ENCODE data around the gene GPX6. TPM values are rescaled to one million over a fixed set of nuclear protein-coding genes. Genes with fewer than 3 reads are reported as not detected.

Gene GPX6
- total and polyA plus RNA-seq, 2 of the 13 experiments (the other 11 are each of a cell fraction or from before 2014, with no cell fraction given) = not detected

- TF ChIP-seq ZNF318 (CRISPR knock-in tag; IDR thresholded peaks at IDR 0.05) (no peak), JDP2 (CRISPR knock-in tag; IDR thresholded peaks at IDR 0.05; ENCODE audit: borderline replicate concordance) (no peak), KLF13 (CRISPR knock-in tag; IDR thresholded peaks at IDR 0.05) (no peak), BATF2 (CRISPR knock-in tag; IDR thresholded peaks at IDR 0.05) (no peak), ZNF3 (CRISPR knock-in tag; IDR thresholded peaks at IDR 0.05) (peak; percentile 81; the same call in 1 of the 2 replicates), ZNF180 (CRISPR knock-in tag; IDR thresholded peaks at IDR 0.05; ENCODE audit: borderline replicate concordance, low read depth) (no peak), ZFP82 (CRISPR knock-in tag; IDR thresholded peaks at IDR 0.05; ENCODE audit: borderline replicate concordance) (no peak), ZNF615 (CRISPR knock-in tag; IDR thresholded peaks at IDR 0.05; ENCODE audit: borderline replicate concordance) (0 out of 2 replicates have a peak, but pooled peaks have one; percentile 69), PHF8 (CRISPR knock-in tag; IDR thresholded peaks at IDR 0.05) (peak; percentile 35; the same call in 1 of the 2 replicates), ZNF446 (CRISPR knock-in tag; IDR thresholded peaks at IDR 0.05) (no peak), NFE2L1 (CRISPR knock-in tag; IDR thresholded peaks at IDR 0.05; ENCODE audit: borderline replicate concordance) (no peak), TRAFD1 (CRISPR knock-in tag; IDR thresholded peaks at IDR 0.05; ENCODE audit: borderline replicate concordance) (no peak), ZNF329 (CRISPR knock-in tag; IDR thresholded peaks at IDR 0.05; ENCODE audit: low read depth) (no peak), FOXJ3 (CRISPR knock-in tag; IDR thresholded peaks at IDR 0.05; ENCODE audit: borderline replicate concordance) (no peak; the same call in 1 of the 2 replicates), ZSCAN25 (CRISPR knock-in tag; IDR thresholded peaks at IDR 0.05) (no peak), PBX3 (CRISPR knock-in tag; IDR thresholded peaks at IDR 0.05; ENCODE audit: borderline replicate concordance) (no peak), NR2C2 (CRISPR knock-in tag; IDR thresholded peaks at IDR 0.05; ENCODE audit: borderline replicate concordance) (no peak; the same call in 1 of the 2 replicates)
Measured at GRCh38 chr6:28542440-28543296, 27.1 kb upstream of the GPX6 start (continued).
